ENCODE results near the gene PPARD.

DNA sequence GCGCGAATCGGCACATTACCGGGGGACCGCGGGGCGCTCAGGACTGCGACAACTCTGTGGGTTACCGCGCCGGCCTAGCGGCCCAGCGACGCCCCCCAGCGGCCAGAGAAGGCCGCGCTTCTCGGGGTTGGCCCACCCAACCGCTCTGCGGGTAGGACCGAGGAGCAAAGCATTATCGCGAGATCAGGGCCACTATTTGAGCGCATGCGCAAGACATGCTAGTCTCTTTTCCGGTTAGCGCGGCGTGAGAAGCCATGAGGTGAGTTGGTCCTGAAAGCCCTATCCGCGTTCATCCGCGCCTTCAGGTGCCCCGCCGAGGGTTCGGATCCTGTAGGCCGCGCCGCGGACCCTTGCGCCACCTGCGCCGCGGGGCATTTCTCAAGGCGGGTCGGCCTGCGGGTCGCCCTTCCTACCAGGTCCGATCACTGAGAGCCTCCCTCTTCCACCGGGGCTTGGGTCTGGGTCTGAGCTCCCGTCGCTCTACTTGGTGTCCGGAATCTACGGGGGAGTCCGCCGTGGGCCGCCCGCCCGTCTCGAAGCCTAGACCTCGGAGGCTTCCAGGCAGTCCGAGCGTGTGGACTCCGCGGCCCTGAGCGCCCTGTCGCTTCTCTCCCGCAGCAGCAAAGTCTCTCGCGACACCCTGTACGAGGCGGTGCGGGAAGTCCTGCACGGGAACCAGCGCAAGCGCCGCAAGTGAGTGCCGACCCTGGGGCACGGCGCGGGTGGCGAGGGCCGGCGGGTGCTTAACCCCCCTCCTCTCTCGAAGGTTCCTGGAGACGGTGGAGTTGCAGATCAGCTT lies 126.0 kb downstream of the PPARD start, which contains the start of gene RPL10A:
- TF ChIP-seq, protein P1, sequence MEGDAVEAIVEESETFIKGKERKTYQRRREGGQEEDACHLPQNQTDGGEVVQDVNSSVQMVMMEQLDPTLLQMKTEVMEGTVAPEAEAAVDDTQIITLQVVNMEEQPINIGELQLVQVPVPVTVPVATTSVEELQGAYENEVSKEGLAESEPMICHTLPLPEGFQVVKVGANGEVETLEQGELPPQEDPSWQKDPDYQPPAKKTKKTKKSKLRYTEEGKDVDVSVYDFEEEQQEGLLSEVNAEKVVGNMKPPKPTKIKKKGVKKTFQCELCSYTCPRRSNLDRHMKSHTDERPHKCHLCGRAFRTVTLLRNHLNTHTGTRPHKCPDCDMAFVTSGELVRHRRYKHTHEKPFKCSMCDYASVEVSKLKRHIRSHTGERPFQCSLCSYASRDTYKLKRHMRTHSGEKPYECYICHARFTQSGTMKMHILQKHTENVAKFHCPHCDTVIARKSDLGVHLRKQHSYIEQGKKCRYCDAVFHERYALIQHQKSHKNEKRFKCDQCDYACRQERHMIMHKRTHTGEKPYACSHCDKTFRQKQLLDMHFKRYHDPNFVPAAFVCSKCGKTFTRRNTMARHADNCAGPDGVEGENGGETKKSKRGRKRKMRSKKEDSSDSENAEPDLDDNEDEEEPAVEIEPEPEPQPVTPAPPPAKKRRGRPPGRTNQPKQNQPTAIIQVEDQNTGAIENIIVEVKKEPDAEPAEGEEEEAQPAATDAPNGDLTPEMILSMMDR (IDR thresholded peaks at IDR 0.05; ENCODE audit: poor library complexity) = peak; percentile 100
- TF ChIP-seq EZH2 (IDR thresholded peaks at IDR 0.05; ENCODE audit: borderline replicate concordance) (no peak), EZH2phosphoT487 (IDR thresholded peaks at IDR 0.05; ENCODE audit: low read depth, severe bottlenecking, unreplicated experiment) (no peak)
